HCT116 (cell line): Measurements from ENCODE around the gene SUPT3H. TPM values are rescaled to one million over a fixed set of nuclear protein-coding genes. Genes with fewer than 3 reads are reported as not detected.

Source experiments
- ATAC-seq: fragments of 200-7000 bp; cut with Tn5 transposase; 2 replicates; pipeline ENCODE4 v1.9.1; 2020; ENCODE audit warnings: mild to moderate bottlenecking, moderate library complexity
- BruUV-seq: library from RNA; stranded (reverse); fragments of 400-500 nt; replicated peaks from 2 replicates; lab custom pipeline; 2021; lab: Mats Ljungman, UMichigan
- CTCF ChIA-PET: fragments of 300-600 bp; sonication (Branson Sonifier 250); formaldehyde crosslinking; loops from one replicate; lab custom pipeline; 2021; ENCODE audit warnings: antibody characterized with exemption; lab: Charles Lee
- POLR2A ChIA-PET: fragments of 300-600, 350-600 bp; sonication (Branson Sonifier 250); formaldehyde crosslinking; loops from one replicate; lab custom pipeline; 2021; ENCODE audit warnings: antibody characterized with exemption; lab: Charles Lee
- RAD21 ChIA-PET, 2 experiments: fragments of 300-600 bp; sonication (Branson Sonifier 250); formaldehyde crosslinking; loops; one replicate each; lab custom pipeline; 2023; ENCODE audit warnings: low total read pairs in 2 of 2; ENCODE audit not compliant: uncharacterized antibody in 2 of 2, unreplicated experiment in 2 of 2, low non-redundant PET in 1 of 2; lab: Charles Lee
- DNase-seq: peaks from one replicate; pipeline ENCODE4 v3.0.0-alpha.2; 2010; ENCODE audit warnings: low read depth, low spot score
- H2AFZ ChIP-seq: fragments of 200-600 bp; shearing (Covaris generic), sonication (generic); 2 replicates; pipeline ENCODE4 v1.6.1; 2017; ENCODE audit warnings: low read depth, mixed run types, mixed read lengths, antibody characterized with exemption, low read length; ENCODE audit not compliant: poor library complexity, severe bottlenecking
- H3K27ac ChIP-seq: 2 replicates; pipeline ENCODE4 v1.5.1; 2012; ENCODE audit warnings: low read depth, low read length
- H3K27me3 ChIP-seq: fragments of 200-600 bp; sonication (generic); 2 replicates; pipeline ENCODE4 v1.6.1; 2016; ENCODE audit warnings: mixed run types, low read length, mixed read lengths; ENCODE audit not compliant: insufficient read depth
- H3K36me3 ChIP-seq, 2 experiments: fragments of 200-500 bp in 1 of 2; fragments of 200-600 bp in 1 of 2; sonication (Bioruptor generic) in 1 of 2; sonication (generic) in 1 of 2; 2 replicates each; pipeline versions ENCODE4 v1.5.1 to v1.6.1; 2014 to 2016; ENCODE audit warnings: low read length in 2 of 2, inconsistent platforms in 1 of 2, mixed read lengths in 1 of 2, mixed run types in 1 of 2; ENCODE audit not compliant: insufficient read depth in 2 of 2, control insufficient read depth in 1 of 2
- H3K4me1 ChIP-seq, 2 experiments: fragments of 200-600 bp in 1 of 2; sonication (generic) in 1 of 2; 2 replicates each; pipeline versions ENCODE4 v1.5.1 to v1.6.1; 2012 to 2017; ENCODE audit warnings: low read length in 2 of 2, inconsistent platforms in 1 of 2, mild to moderate bottlenecking in 1 of 2, mixed read lengths in 1 of 2, mixed run types in 1 of 2, moderate library complexity in 1 of 2; ENCODE audit not compliant: insufficient read depth in 2 of 2, control insufficient read depth in 1 of 2
- H3K4me2 ChIP-seq: fragments of 200-600 bp; sonication (generic); 2 replicates; pipeline ENCODE4 v1.6.1; 2017; ENCODE audit warnings: mixed run types, low read length, mixed read lengths
- H3K4me3 ChIP-seq, 2 experiments: fragments of 200-600 bp in 1 of 2; sonication (generic) in 1 of 2; replicated peaks in 1 of 2; 2 replicates each; pipeline ENCODE4 v1.5.1; 2011 to 2016; ENCODE audit warnings: low read length in 2 of 2, control low read depth in 1 of 2, low read depth in 1 of 2, mild to moderate bottlenecking in 1 of 2, mixed read lengths in 1 of 2, mixed run types in 1 of 2
- H3K79me2 ChIP-seq: fragments of 200-600 bp; sonication (generic); 2 replicates; pipeline ENCODE4 v1.6.1; 2017; ENCODE audit warnings: mild to moderate bottlenecking, mixed run types, low read length, moderate library complexity, mixed read lengths; ENCODE audit not compliant: insufficient read depth
- H3K9ac ChIP-seq: fragments of 200-600 bp; sonication (generic); 2 replicates; pipeline ENCODE4 v1.6.1; 2016; ENCODE audit warnings: low read length, mixed read lengths
- H3K9me2 ChIP-seq: fragments of 200-600 bp; sonication (generic), shearing (Covaris generic); 2 replicates; pipeline ENCODE4 v1.6.1; 2017; ENCODE audit warnings: mixed run types, mild to moderate bottlenecking, moderate library complexity; ENCODE audit not compliant: insufficient read depth
- H3K9me3 ChIP-seq, 2 experiments: fragments of 200-500 bp in 1 of 2; fragments of 200-600 bp in 1 of 2; sonication (Bioruptor generic) in 1 of 2; sonication (generic) in 1 of 2; 2 replicates each; pipeline ENCODE4 v1.6.1; 2014 to 2017; ENCODE audit warnings: low read length in 2 of 2, mixed read lengths in 2 of 2, inconsistent platforms in 1 of 2, low read depth in 1 of 2, mild to moderate bottlenecking in 1 of 2, mixed run types in 1 of 2, moderate library complexity in 1 of 2; ENCODE audit not compliant: control insufficient read depth in 1 of 2, insufficient read depth in 1 of 2
- H4K20me1 ChIP-seq: fragments of 200-600 bp; sonication (generic), shearing (Covaris generic); 2 replicates; pipeline ENCODE4 v1.6.1; 2017; ENCODE audit warnings: mixed run types, mild to moderate bottlenecking, moderate library complexity; ENCODE audit not compliant: insufficient read depth
- ATF3 ChIP-seq: IDR thresholded peaks from 2 replicates; pipeline ENCODE4 v1.6.1; 2012
- CBX3 ChIP-seq: IDR thresholded peaks from 2 replicates; pipeline ENCODE4 v1.6.1; 2012; ENCODE audit warnings: low read depth
- CTCF ChIP-seq, 3 experiments: fragments of 200-600 bp in 1 of 3; sonication (generic) in 1 of 3; IDR thresholded peaks in 2 of 3; conservative IDR thresholded peaks in 1 of 3; 2 replicates each; pipeline ENCODE4 v1.5.1; 2012 to 2017; ENCODE audit warnings: low read depth in 2 of 3, low read length in 2 of 3, antibody characterized with exemption in 1 of 3, borderline replicate concordance in 1 of 3, control low read depth in 1 of 3, mild to moderate bottlenecking in 1 of 3, mixed read lengths in 1 of 3, mixed run types in 1 of 3, moderate library complexity in 1 of 3; ENCODE audit not compliant: insufficient read depth in 1 of 3
- FOSL1 ChIP-seq: IDR thresholded peaks from 2 replicates; pipeline ENCODE4 v1.6.1; 2012; ENCODE audit warnings: low read depth
- POLR2AphosphoS5 ChIP-seq: IDR thresholded peaks from 2 replicates; pipeline ENCODE4 v1.6.1; 2011; ENCODE audit warnings: mild to moderate bottlenecking, low read depth, low read length, moderate library complexity
- SP1 ChIP-seq: IDR thresholded peaks from 2 replicates; pipeline ENCODE4 v1.6.1; 2012; ENCODE audit warnings: low read depth
- SRF ChIP-seq: IDR thresholded peaks from 2 replicates; pipeline ENCODE4 v1.6.1; 2012; ENCODE audit warnings: low read depth
- TCF7L2 ChIP-seq: IDR thresholded peaks from 2 replicates; pipeline ENCODE4 v1.7.0; 2011; ENCODE audit warnings: borderline replicate concordance, inconsistent platforms; ENCODE audit not compliant: insufficient read depth, insufficient read length; ENCODE audit errors: extremely low read depth
- ZBTB33 ChIP-seq: IDR thresholded peaks from 2 replicates; pipeline ENCODE4 v1.6.1; 2011; ENCODE audit warnings: mild to moderate bottlenecking, low read length, moderate library complexity; ENCODE audit not compliant: insufficient replicate concordance; ENCODE audit errors: extremely low read depth
- ZFX ChIP-seq: fragments of 450-650 bp; IDR thresholded peaks from 2 replicates; pipeline ENCODE4 v1.6.1; 2017
- intact Hi-C: fragments of 100-400 bp; cut with micrococcal nuclease; formaldehyde crosslinking; loops from 2 replicates; pipeline ENCODE4 v1.10.0; 2022
- total RNA-seq: library from RNA; stranded (reverse); gene quantifications from one replicate; pipeline ENCODE4 v1.2.1, GENCODE V29; 2021; ENCODE audit not compliant: unreplicated experiment

The SUPT3H gene
- total RNA-seq, 1 experiment from 2014 or later: 7.4 TPM

GRCh38 chr6:45026003-45026516, 351.7 kb downstream of the SUPT3H start:
- no peak for TF ChIP-seq POLR2AphosphoS5
- TF ChIP-seq FOSL1: no peak
- no peak for TF ChIP-seq CBX3
- TF ChIP-seq SP1: no peak
- TF ChIP-seq CTCF (IDR thresholded peaks at IDR 0.05 in 2 of 3, conservative IDR thresholded peaks at IDR 0.05 in 1 of 3; ENCODE audit: borderline replicate concordance in 1 of 3, insufficient read depth in 1 of 3, low read depth in 2 of 3, low read length in 2 of 3): no peak
- no peak for TF ChIP-seq TCF7L2
- no peak for TF ChIP-seq ATF3
- TF ChIP-seq ZFX: no peak
- no peak for TF ChIP-seq SRF
- no peak for TF ChIP-seq ZBTB33
- TF ChIP-seq, all 23 proteins: peak for 0
- no peak overlapping the region for H3K9ac ChIP-seq
- H3K27me3 ChIP-seq: no peaks in the 10 kb centered on the region
- CTCF ChIA-PET: no interaction called here
- POLR2A ChIA-PET: no interaction called here
- BruUV-seq: no TSS peak
- no peaks in the 10 kb centered on the region for H3K79me2 ChIP-seq
- H2AFZ ChIP-seq: no peak overlapping the region
- H3K9me2 ChIP-seq: no peaks in the 10 kb centered on the region
- no peak overlapping the region for H3K27ac ChIP-seq
- no peaks in the 10 kb centered on the region for H3K9me3 ChIP-seq
- intact Hi-C loops: no loop called here
- RAD21 ChIA-PET: interaction anchor here in 1 of 2 experiments (0.6 kb wide), 1 partner anchor 546 kb away, joined by 3 read pairs; no protein-coding TSS in a partner anchor
- H4K20me1 ChIP-seq: no peaks in the 10 kb centered on the region
- DNase-seq: no peak
- ATAC-seq: no peak
- H3K4me3 ChIP-seq: no peak overlapping the region
- no peak overlapping the region for H3K4me2 ChIP-seq
- no peaks in the 10 kb centered on the region for H3K4me1 ChIP-seq
- H3K36me3 ChIP-seq: no peaks in the 10 kb centered on the region
